ENCODE results near the gene IDH3A.

The IDH3A gene

GRCh38 chr15:78149068-78149804, at the start of gene IDH3A:
IDH3A (plus strand) TSS chr15:78149362; CDS start chr15:78149404, 42 bp downstream.
- peak; percentile 97 for DNase-seq

- no peak for DNase-seq
These were observed 48.3 kb upstream of the IDH3A start for GRCh38 chr15:78100886-78101285.

- no peak for DNase-seq
These were observed 47.6 kb upstream of the IDH3A start for GRCh38 chr15:78101423-78102105.

GRCh38 chr15:78102211-78102610, 47.0 kb upstream of the IDH3A start:
- no peak for DNase-seq

GRCh38 chr15:78102741-78103140, 46.4 kb upstream of the IDH3A start:
- no peak for DNase-seq

GRCh38 chr15:78103406-78104118, 45.6 kb upstream of the IDH3A start:
- peak; percentile 63 for DNase-seq

GRCh38 chr15:78104119-78104479, 45.1 kb upstream of the IDH3A start:
- DNase-seq = no peak

- DNase-seq = no peak
These were observed 44.3 kb upstream of the IDH3A start for GRCh38 chr15:78104566-78105475.

- DNase-seq = no peak
These were observed 43.5 kb upstream of the IDH3A start for GRCh38 chr15:78105476-78106241.

- no peak for DNase-seq
These were observed 41.7 kb upstream of the IDH3A start for GRCh38 chr15:78107471-78107870.

GRCh38 chr15:78108300-78109084, 40.7 kb upstream of the IDH3A start:
- peak; percentile 83 for DNase-seq

- no peak for DNase-seq
These were observed 40.0 kb upstream of the IDH3A start for GRCh38 chr15:78109156-78109555.

- DNase-seq = no peak
These were observed 39.1 kb upstream of the IDH3A start for GRCh38 chr15:78110096-78110495.

- no peak for DNase-seq
These were observed 38.2 kb upstream of the IDH3A start for GRCh38 chr15:78110916-78111475.

- no peak for DNase-seq
These were observed 37.4 kb upstream of the IDH3A start for GRCh38 chr15:78111788-78112187.

GRCh38 chr15:78112551-78112950, 36.6 kb upstream of the IDH3A start:
- DNase-seq = no peak

- DNase-seq = no peak
These were observed 28.6 kb upstream of the IDH3A start for GRCh38 chr15:78120523-78120922.

GRCh38 chr15:78125267-78125666, 23.9 kb upstream of the IDH3A start:
- no peak for DNase-seq

- DNase-seq = no peak
These were observed 21.3 kb upstream of the IDH3A start for GRCh38 chr15:78127882-78128281.

- DNase-seq = no peak
These were observed 19.9 kb upstream of the IDH3A start for GRCh38 chr15:78129077-78129750.

All from CD4-positive, alpha-beta T cell treated with Interleukin-4 for 4 hours (primary cell).